Activated T-helper 9 cell treated with anti-CD3 and anti-CD28 coated beads, Interleukin-2, amount 50 U/mL, for 16 hours (primary cell): Measurements from ENCODE around the gene XPC.
"Not testable (repeated sequence)": the region's sequence is repeated elsewhere in the genome, so short reads cannot be mapped to it uniquely, and the experiment has no call there.

Source experiments
- DNase-seq: peaks from one replicate; pipeline ENCODE4 v3.0.0-alpha.2; 2020; ENCODE audit warnings: low read depth

Gene XPC

DNA sequence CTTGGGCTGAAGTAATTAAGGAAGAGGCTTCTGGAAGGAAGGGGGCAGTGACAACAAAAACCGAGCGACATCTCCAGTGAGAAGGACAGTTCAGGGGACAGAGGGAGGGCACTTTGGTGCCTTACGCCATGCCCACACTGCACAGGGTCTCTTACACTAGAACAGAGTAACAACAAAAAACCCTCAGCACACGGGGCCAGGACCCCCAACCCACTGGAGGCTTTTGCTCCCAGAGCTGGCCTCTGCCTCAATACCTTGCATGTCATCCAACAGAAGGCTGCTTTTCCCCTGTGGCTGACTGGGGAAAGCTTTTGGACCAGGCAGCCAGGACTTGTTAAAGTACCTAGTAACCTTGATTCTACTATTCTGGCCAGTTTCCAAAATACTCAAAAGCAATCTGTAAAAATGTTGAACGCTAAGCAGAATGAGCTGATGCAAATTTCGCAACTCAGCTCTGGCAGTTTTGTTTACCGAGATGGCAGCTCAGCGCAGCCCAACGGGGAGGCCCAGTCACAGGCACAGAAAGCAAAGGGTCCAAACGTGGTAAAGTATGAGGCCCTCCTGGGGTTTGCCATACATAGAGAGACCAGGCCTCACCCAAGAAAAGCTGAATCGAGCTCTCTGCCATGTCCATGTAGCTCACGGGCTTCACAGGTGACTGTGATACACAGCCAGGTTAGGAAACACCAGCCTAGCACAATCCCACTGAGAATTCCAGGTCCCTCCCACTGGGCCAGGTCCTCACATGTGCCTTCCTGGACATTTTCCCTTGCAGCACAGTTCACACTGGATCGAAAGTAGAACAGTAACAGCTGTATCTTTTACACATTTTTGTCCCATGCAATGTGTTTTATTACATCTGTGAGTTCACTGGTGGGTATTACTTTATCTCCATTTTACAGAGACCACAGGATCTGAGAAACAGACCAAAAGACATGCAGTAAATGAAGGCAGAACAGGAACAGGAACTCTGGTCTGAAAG, 59.7 kb downstream of the XPC start:
- no peak for DNase-seq

DNA sequence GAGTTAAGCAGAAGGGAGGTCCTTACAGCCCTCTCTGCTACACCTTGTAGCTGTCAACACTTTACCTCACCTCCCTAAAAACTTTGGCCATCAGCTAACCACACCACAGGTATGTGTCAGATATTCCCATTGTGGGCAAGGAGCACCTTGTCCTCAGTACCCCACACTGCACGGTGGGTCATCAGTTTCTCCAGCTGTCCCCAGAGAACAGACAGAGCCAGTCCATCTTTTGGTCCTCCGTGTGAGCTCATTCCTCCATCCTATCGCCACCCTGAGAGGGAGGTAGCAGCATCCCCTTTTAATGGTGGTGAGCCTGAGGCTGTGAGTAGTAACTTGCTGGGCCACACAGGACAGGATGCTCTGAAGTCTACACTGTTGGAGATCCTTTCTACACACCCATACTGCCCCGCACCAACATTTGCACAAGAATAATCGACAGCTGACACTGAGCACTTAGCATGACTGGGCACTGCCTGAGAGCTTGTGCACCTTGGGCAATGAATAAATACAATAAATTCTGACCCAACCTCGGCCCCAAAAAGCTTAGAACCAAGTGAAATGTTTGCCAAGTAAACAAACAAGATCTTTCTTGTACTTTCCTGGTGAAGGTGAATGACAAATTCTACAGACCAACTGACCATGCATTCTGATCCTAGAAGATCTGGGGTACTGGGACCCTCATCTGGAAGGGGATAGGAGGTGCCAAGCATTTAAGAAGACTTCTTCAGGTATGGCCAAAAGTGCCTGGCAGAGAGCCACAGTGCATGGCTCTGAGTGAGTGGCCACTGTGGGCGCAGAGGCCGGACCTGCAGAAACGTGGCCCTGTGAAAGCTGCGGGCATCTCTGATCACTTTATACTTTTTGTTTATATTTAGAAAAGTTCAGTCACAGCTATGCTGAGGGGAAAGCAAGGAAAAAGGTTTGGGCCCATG, 60.7 kb downstream of the XPC start:
- no peak for DNase-seq

DNA sequence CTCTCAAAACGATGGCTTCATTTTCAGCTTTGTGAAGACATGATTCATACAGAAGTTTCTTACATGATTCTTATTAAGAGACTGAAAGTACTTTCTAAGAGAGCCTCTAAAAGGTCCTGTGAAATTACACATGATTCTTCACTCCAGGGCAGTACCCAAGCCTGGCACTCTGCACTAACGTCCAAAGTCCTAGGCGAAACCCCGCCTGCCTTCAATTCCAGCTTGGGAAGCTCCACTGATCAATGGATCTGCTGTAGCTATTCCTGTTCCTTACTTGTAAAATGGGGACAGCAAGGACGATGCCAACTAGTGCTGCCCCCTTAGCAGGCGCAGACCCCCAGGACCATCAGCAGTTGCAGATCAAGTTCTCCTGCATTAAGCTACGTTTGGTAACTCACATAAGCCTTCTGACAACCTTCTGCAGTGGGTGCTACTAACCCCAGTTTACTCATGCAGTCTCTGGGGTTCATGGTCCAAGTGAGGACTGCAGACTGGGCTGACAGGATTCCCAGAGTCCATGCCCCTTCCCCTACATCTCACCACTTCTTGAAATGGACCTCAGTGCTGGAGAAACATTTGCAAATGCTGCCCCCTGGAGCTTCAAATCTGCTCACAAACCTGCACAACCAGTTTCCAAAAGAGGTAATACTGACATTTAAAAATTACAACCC, 64.3 kb downstream of the XPC start:
- DNase-seq = no peak

DNA sequence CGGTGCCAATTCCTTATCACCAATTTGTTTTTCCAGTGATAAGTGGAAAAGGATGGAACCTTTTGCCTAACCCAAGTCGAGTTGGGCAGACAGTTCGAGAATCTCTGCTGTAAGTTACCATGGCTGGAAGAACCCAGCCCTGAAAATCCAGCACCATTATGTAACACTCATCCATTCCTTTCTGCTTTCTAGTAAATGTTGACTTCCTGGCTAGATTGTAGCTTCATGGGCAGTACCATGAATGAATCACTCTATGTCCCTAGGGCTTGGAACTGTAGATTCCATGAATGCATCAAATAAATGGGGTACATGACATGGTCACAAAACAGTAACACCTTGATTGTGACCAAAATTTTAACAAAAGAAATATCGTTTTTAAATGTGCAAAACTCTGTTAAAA, 67.7 kb downstream of the XPC start:
- DNase-seq = no peak

DNA sequence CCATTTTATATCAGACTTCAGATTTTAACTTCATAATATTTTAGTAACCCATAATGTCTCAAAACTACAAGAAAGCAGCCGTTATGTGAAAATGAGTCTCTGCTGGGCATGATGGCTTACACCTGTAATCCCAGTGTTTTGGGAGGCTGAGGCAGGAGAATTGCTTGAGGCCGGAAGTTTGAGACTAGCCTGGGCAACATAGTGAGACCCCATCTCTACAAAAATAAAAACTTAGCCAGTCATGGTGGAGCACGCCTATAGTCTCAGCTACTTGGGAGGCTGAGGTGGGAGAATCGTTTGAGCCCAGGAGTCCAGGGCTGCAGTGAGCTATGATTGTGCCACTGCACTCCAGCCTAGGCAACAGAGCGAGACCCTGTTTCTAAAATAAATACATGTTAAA, 68.6 kb downstream of the XPC start:
- DNase-seq = not testable (repeated sequence)

DNA sequence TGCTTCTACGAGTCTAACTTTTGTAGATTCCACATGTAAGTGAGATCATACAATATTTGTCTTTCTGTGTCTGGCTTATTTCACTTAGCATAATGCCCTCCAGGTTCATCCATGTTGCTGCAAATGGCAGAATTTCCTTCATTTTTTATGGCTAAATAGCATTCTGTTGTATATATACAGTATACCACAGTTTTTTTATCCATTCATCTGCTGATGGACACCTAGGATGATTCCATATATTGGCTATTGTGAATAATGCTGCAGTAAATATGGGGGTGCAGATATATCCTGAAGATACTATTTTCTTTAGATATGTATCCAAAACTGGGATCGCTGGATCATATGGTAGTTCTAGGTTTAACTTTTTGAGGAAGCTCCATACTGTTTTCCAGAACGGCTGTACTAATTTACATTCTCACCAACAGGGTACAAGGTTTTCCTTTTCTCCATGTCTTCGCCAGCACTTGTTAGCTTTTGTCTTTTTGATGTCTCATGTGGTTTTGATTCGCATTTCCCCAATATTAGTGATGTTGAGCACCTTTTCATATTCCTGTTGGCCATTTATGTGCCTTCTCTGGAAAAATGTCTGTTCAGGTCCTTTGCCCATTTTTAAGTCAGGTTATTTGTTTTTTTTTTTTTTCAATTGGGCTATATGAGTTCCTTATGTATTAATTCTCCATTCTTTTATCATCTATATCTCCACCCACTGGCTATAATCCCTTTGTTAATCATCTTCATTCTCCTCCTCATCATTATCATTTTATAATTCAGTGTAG, 80.6 kb downstream of the XPC start:
- DNase-seq = no peak

DNA sequence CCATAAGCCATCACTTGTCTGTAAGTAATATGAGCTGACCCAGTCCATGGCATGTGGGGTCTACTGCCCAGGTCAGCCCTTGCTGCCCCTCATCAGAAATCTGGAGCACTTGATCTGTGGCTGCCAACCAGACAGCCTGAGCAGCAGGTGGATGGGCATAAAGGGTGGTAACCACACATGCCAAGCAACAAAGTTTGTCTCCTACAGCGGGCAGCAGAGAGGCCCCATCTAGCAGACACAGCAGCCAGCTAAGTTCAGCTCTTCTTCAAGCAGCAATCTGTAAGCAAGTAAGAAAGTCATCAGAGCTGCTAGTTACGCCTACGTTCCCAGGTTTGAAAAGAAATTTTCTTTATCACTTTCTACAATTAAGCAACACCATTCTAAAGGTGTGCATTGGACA, 81.7 kb downstream of the XPC start:
- no peak for DNase-seq
